Measurements from ENCODE around the gene FILIP1L.

The FILIP1L gene

DNA sequence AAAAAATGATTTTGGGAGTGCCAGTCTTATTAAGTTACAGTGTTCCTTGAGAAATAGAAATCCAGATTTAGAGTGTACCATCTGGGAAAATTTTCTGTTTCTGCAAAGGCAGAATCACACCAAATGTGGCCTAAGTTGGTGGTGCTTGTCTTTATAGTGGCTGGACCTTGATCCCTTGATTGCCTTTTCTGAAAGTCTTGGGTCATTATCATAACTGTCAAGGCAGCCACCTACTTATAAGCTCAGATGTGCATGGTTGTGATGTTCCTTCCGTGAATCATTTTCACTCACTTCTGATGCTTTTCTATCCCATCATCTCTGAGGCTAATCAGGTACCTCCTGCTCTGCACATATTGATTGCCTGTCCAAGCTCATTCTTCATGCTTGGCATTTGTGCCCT is 276.6 kb downstream of the FILIP1L start:
- TF ChIP-seq YY1 (IDR thresholded peaks at IDR 0.05; ENCODE audit: low read depth), result no peak
- TF ChIP-seq, protein P1, sequence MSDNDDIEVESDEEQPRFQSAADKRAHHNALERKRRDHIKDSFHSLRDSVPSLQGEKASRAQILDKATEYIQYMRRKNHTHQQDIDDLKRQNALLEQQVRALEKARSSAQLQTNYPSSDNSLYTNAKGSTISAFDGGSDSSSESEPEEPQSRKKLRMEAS (IDR thresholded peaks at IDR 0.05), result no peak
- no peak for TF ChIP-seq RAD21 (IDR thresholded peaks at IDR 0.05; ENCODE audit: low read depth)
- TF ChIP-seq, protein P2, sequence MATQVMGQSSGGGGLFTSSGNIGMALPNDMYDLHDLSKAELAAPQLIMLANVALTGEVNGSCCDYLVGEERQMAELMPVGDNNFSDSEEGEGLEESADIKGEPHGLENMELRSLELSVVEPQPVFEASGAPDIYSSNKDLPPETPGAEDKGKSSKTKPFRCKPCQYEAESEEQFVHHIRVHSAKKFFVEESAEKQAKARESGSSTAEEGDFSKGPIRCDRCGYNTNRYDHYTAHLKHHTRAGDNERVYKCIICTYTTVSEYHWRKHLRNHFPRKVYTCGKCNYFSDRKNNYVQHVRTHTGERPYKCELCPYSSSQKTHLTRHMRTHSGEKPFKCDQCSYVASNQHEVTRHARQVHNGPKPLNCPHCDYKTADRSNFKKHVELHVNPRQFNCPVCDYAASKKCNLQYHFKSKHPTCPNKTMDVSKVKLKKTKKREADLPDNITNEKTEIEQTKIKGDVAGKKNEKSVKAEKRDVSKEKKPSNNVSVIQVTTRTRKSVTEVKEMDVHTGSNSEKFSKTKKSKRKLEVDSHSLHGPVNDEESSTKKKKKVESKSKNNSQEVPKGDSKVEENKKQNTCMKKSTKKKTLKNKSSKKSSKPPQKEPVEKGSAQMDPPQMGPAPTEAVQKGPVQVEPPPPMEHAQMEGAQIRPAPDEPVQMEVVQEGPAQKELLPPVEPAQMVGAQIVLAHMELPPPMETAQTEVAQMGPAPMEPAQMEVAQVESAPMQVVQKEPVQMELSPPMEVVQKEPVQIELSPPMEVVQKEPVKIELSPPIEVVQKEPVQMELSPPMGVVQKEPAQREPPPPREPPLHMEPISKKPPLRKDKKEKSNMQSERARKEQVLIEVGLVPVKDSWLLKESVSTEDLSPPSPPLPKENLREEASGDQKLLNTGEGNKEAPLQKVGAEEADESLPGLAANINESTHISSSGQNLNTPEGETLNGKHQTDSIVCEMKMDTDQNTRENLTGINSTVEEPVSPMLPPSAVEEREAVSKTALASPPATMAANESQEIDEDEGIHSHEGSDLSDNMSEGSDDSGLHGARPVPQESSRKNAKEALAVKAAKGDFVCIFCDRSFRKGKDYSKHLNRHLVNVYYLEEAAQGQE (IDR thresholded peaks at IDR 0.05; ENCODE audit: low read depth), result no peak
- no peak for TF ChIP-seq ZBTB7A (IDR thresholded peaks at IDR 0.05; ENCODE audit: low read depth)
- TF ChIP-seq TAF1 (IDR thresholded peaks at IDR 0.05; ENCODE audit: low read depth), result no peak
- TF ChIP-seq FOXM1 (IDR thresholded peaks at IDR 0.05; ENCODE audit: borderline replicate concordance, low read depth), result no peak
- no peak for TF ChIP-seq EGR1 (IDR thresholded peaks at IDR 0.05)

DNA sequence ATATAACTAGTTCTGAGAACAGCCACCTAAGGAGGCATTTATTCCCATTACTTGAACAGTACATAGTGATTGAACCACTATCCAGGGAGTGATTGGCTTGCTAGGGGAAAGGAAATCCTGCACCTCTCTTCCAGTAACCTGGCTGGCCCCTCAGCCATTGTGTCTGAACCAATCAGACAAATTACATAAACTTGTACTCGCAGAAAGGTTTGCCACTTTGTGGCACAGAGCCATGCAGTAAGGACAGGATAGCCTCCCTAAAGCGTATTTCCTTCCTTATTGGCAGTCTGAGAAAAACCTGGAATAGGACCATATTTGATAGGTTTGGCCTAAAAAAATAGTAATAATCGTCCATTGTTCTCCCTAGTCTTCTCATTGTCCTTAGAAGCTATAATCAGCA is 277.6 kb downstream of the FILIP1L start:
- TF ChIP-seq CREB1 (IDR thresholded peaks at IDR 0.05; ENCODE audit: low read depth) (no peak), EGR1 (IDR thresholded peaks at IDR 0.05) (no peak), EP300 (IDR thresholded peaks at IDR 0.05; ENCODE audit: borderline replicate concordance) (no peak), FOXM1 (IDR thresholded peaks at IDR 0.05; ENCODE audit: borderline replicate concordance, low read depth) (no peak), TAF1 (IDR thresholded peaks at IDR 0.05; ENCODE audit: low read depth) (no peak)
- TF ChIP-seq, protein P2 (IDR thresholded peaks at IDR 0.05; ENCODE audit: low read depth), result no peak

DNA sequence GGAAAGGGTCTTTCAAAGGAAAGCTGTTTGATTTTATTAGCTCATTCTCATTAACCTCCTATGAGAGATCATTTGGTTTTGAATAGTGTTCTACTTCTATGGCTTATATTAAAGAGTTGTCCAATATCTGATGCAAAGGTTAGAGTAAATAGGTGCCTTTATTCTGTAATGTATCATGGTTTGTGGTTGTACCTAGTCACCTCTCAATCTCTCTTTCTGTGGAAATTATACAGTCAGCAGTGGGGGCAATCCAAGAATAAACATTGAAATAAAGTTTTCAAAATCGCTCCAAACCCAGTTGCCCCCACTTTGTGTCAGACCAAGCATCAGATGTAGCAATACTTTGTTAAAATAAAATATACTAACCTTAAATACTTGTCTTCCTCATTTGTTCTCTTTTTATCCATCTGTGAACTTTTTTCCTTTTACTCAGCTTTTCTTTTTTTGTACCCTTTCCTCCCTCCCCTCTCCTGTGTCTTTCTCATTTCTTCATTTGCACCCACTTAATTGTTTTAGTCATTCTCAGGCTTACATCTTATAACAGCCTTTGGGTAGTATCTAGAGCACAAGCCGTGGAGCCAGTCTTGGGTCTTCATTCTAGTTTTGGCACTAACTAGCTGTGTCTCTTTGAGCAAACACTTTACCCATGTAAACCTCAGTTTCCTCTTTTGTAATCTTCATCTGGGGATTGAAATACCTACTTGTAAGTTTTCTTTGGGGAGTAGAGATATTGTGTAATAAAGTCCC is 279.9 kb downstream of the FILIP1L start:
- TF ChIP-seq, protein P3, sequence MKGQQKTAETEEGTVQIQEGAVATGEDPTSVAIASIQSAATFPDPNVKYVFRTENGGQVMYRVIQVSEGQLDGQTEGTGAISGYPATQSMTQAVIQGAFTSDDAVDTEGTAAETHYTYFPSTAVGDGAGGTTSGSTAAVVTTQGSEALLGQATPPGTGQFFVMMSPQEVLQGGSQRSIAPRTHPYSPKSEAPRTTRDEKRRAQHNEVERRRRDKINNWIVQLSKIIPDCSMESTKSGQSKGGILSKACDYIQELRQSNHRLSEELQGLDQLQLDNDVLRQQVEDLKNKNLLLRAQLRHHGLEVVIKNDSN (IDR thresholded peaks at IDR 0.05), result no peak
- TF ChIP-seq ZBTB7A (IDR thresholded peaks at IDR 0.05; ENCODE audit: low read depth) (no peak), NFIC (IDR thresholded peaks at IDR 0.05) (no peak), TEAD4 (IDR thresholded peaks at IDR 0.05) (no peak), CEBPB (IDR thresholded peaks at IDR 0.05) (no peak), TCF12 (IDR thresholded peaks at IDR 0.05; ENCODE audit: low read depth) (no peak), FOXM1 (IDR thresholded peaks at IDR 0.05; ENCODE audit: borderline replicate concordance, low read depth) (no peak), EGR1 (IDR thresholded peaks at IDR 0.05) (no peak), EP300 (IDR thresholded peaks at IDR 0.05; ENCODE audit: borderline replicate concordance) (no peak), CREB1 (IDR thresholded peaks at IDR 0.05; ENCODE audit: low read depth) (no peak), TAF1 (IDR thresholded peaks at IDR 0.05; ENCODE audit: low read depth) (no peak), RAD21 (IDR thresholded peaks at IDR 0.05; ENCODE audit: low read depth) (no peak), YY1 (IDR thresholded peaks at IDR 0.05; ENCODE audit: low read depth) (no peak)
- TF ChIP-seq, protein P1 (IDR thresholded peaks at IDR 0.05), result no peak
- TF ChIP-seq, protein P2 (IDR thresholded peaks at IDR 0.05; ENCODE audit: low read depth), result no peak

DNA sequence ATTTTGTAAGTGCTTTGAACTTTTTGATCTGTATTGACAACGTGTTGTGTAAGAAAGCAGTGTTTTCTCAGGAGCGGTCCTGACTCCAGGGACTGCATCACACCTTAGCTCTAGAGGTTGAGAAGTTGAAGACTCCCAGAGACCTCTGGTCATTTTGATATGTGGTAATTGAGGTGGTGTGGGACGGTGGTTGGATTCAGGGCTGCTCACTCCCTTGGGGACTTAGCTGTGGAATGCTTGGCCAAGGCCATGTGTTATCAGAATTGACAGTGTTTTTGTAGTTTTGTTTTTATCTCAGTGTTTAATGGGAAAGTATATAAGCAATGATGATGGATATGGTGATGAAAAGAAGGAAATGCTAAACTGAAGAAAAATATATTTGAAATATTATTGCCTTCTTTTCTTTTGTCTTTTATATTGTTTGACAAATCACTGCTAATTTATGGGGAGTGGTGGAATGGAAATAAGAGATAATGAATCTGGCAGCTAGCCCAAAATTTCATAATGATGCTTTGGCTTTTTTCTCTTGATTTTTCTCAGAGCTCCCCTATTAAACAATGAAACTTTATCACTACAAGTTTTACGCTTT is 280.6 kb downstream of the FILIP1L start:
- TF ChIP-seq, protein P3 (IDR thresholded peaks at IDR 0.05), result no peak
- TF ChIP-seq EGR1 (IDR thresholded peaks at IDR 0.05) (no peak), TCF12 (IDR thresholded peaks at IDR 0.05; ENCODE audit: low read depth) (no peak), YY1 (IDR thresholded peaks at IDR 0.05; ENCODE audit: low read depth) (no peak), TEAD4 (IDR thresholded peaks at IDR 0.05) (no peak), FOXM1 (IDR thresholded peaks at IDR 0.05; ENCODE audit: borderline replicate concordance, low read depth) (no peak), ZBTB7A (IDR thresholded peaks at IDR 0.05; ENCODE audit: low read depth) (no peak), EP300 (IDR thresholded peaks at IDR 0.05; ENCODE audit: borderline replicate concordance) (no peak), NFIC (IDR thresholded peaks at IDR 0.05) (no peak), CREB1 (IDR thresholded peaks at IDR 0.05; ENCODE audit: low read depth) (no peak), TAF1 (IDR thresholded peaks at IDR 0.05; ENCODE audit: low read depth) (no peak), CEBPB (IDR thresholded peaks at IDR 0.05) (no peak), RAD21 (IDR thresholded peaks at IDR 0.05; ENCODE audit: low read depth) (no peak)
- TF ChIP-seq, protein P1 (IDR thresholded peaks at IDR 0.05), result no peak
- TF ChIP-seq, protein P2 (IDR thresholded peaks at IDR 0.05; ENCODE audit: low read depth), result no peak
